Left renal pelvis (tissue), 4 donors: ENCODE data around the gene CLEC18A. TPM values are rescaled to one million over a fixed set of nuclear protein-coding genes. Genes with fewer than 3 reads are reported as not detected.
"Not testable (repeated sequence)": the region's sequence is repeated elsewhere in the genome, so short reads cannot be mapped to it uniquely, and the experiment has no call there.

ENCODE experiments used
- DNase-seq, 4 donors: peaks; one replicate each; pipeline ENCODE4 v3.0.0-alpha.2; 2013; ENCODE audit warnings: low read depth in 4 of 4, low spot score in 3 of 4
- polyA plus RNA-seq, 4 donors: library from polyadenylated mRNA; unstranded; fragments of 120-200 nt; gene quantifications; one replicate each; pipeline ENCODE4 v1.2.1, GENCODE V29; 2013; ENCODE audit not compliant: insufficient read length in 4 of 4

CLEC18A gene
- polyA plus RNA-seq, 4 donors, result 1.1 to 83.1 (median 54.8) TPM

- not testable (repeated sequence) for DNase-seq
These were observed 61.2 kb downstream of the CLEC18A start for GRCh38 chr16:70012354-70012753.

- DNase-seq, result not testable (repeated sequence)
These were observed 61.8 kb downstream of the CLEC18A start for GRCh38 chr16:70012951-70013350.

Other genes with a start within 250 kb of the CLEC18A start
- gene NQO1, start 224.8 kb upstream of the CLEC18A start, polyA plus RNA-seq, result 10 to 100 TPM; 24.4 to 29.5 (median 28.2) TPM
- gene NOB1, start 196.4 kb upstream of the CLEC18A start, polyA plus RNA-seq, result 10 to 100 TPM; 50.4 to 67.9 (median 63.6) TPM
- 10 to 100 TPM; 29.9 to 50.5 (median 40.8) TPM for gene WWP2, start 189.0 kb upstream of the CLEC18A start, polyA plus RNA-seq
- 10 to 100 TPM; 29.4 to 44.1 (median 34.9) TPM for gene PDPR, start 163.0 kb downstream of the CLEC18A start, polyA plus RNA-seq
- gene CLEC18C, start 222.5 kb downstream of the CLEC18A start, polyA plus RNA-seq, result 10 to 100 TPM in 3 of 4 donors, under 1 TPM in 1; 0.70 to 72.2 (median 38.3) TPM